ENCODE results near the gene PDLIM7. TPM values are rescaled to one million over a fixed set of nuclear protein-coding genes. Genes with fewer than 3 reads are reported as not detected.

PDLIM7 gene
- total RNA-seq, 2 donors from 2014 or later = 87.5 to 93.9 TPM

- peaks cover 32% of the 10 kb centered on the region for H3K4me1 Mint-ChIP-seq (ENCODE audit: low read depth)
- no peak for DNase-seq
- no peaks in the 10 kb centered on the region for H3K27me3 Mint-ChIP-seq (ENCODE audit: low read depth)
- H3K36me3 Mint-ChIP-seq (ENCODE audit: insufficient read depth in 2 of 2) = peaks cover 3 to 8% of the 10 kb centered on the region in 2 donors
- no peak for ATAC-seq (replicated peaks in 1 of 2)
- no peak overlapping the region for H3K4me3 Mint-ChIP-seq
- H3K27ac Mint-ChIP-seq = no peak overlapping the region
- peaks cover 0 to 2% of the 10 kb centered on the region in 2 donors for H3K9me3 Mint-ChIP-seq
Observed at GRCh38 chr5:177467436-177467835, 30.0 kb downstream of the PDLIM7 start.

- ATAC-seq (replicated peaks in 1 of 2) = no peak
- peaks cover 34% of the 10 kb centered on the region for H3K4me1 Mint-ChIP-seq (ENCODE audit: low read depth)
- no peaks in the 10 kb centered on the region for H3K27me3 Mint-ChIP-seq (ENCODE audit: low read depth)
- no peak for DNase-seq
- H3K4me3 Mint-ChIP-seq = no peak overlapping the region
- peaks cover 0 to 2% of the 10 kb centered on the region in 2 donors for H3K9me3 Mint-ChIP-seq
- H3K36me3 Mint-ChIP-seq (ENCODE audit: insufficient read depth in 2 of 2) = peaks cover 3 to 8% of the 10 kb centered on the region in 2 donors
- H3K27ac Mint-ChIP-seq = no peak overlapping the region
Observed at GRCh38 chr5:177466861-177467260, 30.5 kb downstream of the PDLIM7 start.

- Mint-ChIP-seq H3K36me3 (ENCODE audit: insufficient read depth in 2 of 2) (peaks cover 3 to 10% of the 10 kb centered on the region in 2 donors), H3K4me3 (no peak overlapping the region), H3K9me3 (peaks cover 0 to 2% of the 10 kb centered on the region in 2 donors), H3K27ac (no peak overlapping the region), H3K27me3 (ENCODE audit: low read depth) (no peaks in the 10 kb centered on the region), H3K4me1 (ENCODE audit: low read depth) (peaks cover 25% of the 10 kb centered on the region)
- DNase-seq (no peak), ATAC-seq (replicated peaks in 1 of 2) (no peak)
Observed at GRCh38 chr5:177465044-177465443, 32.4 kb downstream of the PDLIM7 start.

GRCh38 chr5:177462021-177462670 lies 35.3 kb downstream of the PDLIM7 start:
- H3K27ac Mint-ChIP-seq = no peak overlapping the region
- no peak for DNase-seq
- peak overlapping the region; percentile 28 to 60 for H3K4me3 Mint-ChIP-seq
- ATAC-seq (replicated peaks in 1 of 2) = no peak
- H3K4me1 Mint-ChIP-seq (ENCODE audit: low read depth) = peaks cover 23% of the 10 kb centered on the region
- H3K9me3 Mint-ChIP-seq = peaks cover 0 to 2% of the 10 kb centered on the region in 2 donors
- no peaks in the 10 kb centered on the region for H3K27me3 Mint-ChIP-seq (ENCODE audit: low read depth)
- H3K36me3 Mint-ChIP-seq (ENCODE audit: insufficient read depth in 2 of 2) = peaks cover 3 to 10% of the 10 kb centered on the region in 2 donors

- Mint-ChIP-seq H3K36me3 (ENCODE audit: insufficient read depth in 2 of 2) (peaks cover under 1 to 6% of the 10 kb centered on the region in 2 donors), H3K4me1 (ENCODE audit: low read depth) (peaks cover 33% of the 10 kb centered on the region), H3K27ac (no peak overlapping the region), H3K27me3 (ENCODE audit: low read depth) (no peaks in the 10 kb centered on the region), H3K9me3 (no peaks in the 10 kb centered on the region), H3K4me3 (no peak overlapping the region)
- no peak for ATAC-seq (replicated peaks in 1 of 2)
- no peak for DNase-seq
Observed at GRCh38 chr5:177459819-177460628, 37.4 kb downstream of the PDLIM7 start.

- Mint-ChIP-seq H3K27me3 (ENCODE audit: low read depth) (no peaks in the 10 kb centered on the region), H3K4me1 (ENCODE audit: low read depth) (peaks cover 33% of the 10 kb centered on the region), H3K9me3 (no peaks in the 10 kb centered on the region), H3K4me3 (no peak overlapping the region), H3K36me3 (ENCODE audit: insufficient read depth in 2 of 2) (peaks cover 0 to 6% of the 10 kb centered on the region in 2 donors), H3K27ac (no peak overlapping the region)
- ATAC-seq (replicated peaks in 1 of 2) (no peak), DNase-seq (no peak)
Observed at GRCh38 chr5:177459357-177459756, 38.0 kb downstream of the PDLIM7 start.

- Mint-ChIP-seq H3K4me3 (no peak overlapping the region), H3K27ac (no peak overlapping the region), H3K36me3 (ENCODE audit: insufficient read depth in 2 of 2) (peaks cover 0 to 6% of the 10 kb centered on the region in 2 donors), H3K27me3 (ENCODE audit: low read depth) (no peaks in the 10 kb centered on the region), H3K4me1 (ENCODE audit: low read depth) (peaks cover 35% of the 10 kb centered on the region), H3K9me3 (no peaks in the 10 kb centered on the region)
- DNase-seq = no peak
- no peak for ATAC-seq (replicated peaks in 1 of 2)
Observed at GRCh38 chr5:177458912-177459350, 38.5 kb downstream of the PDLIM7 start.

GRCh38 chr5:177457852-177458681 lies 39.3 kb downstream of the PDLIM7 start:
- Mint-ChIP-seq H3K4me3 (no peak overlapping the region), H3K27me3 (ENCODE audit: low read depth) (no peaks in the 10 kb centered on the region), H3K4me1 (ENCODE audit: low read depth) (peaks cover 42% of the 10 kb centered on the region), H3K27ac (no peak overlapping the region), H3K9me3 (no peaks in the 10 kb centered on the region), H3K36me3 (ENCODE audit: insufficient read depth in 2 of 2) (peaks cover 0 to 6% of the 10 kb centered on the region in 2 donors)
- ATAC-seq (replicated peaks in 1 of 2) (no peak), DNase-seq (no peak)

- Mint-ChIP-seq H3K27ac (peak overlapping the region; percentile 42), H3K4me1 (ENCODE audit: low read depth) (peaks cover 39% of the 10 kb centered on the region), H3K27me3 (ENCODE audit: low read depth) (no peaks in the 10 kb centered on the region), H3K36me3 (ENCODE audit: insufficient read depth in 2 of 2) (peaks cover 0 to 6% of the 10 kb centered on the region in 2 donors), H3K9me3 (no peaks in the 10 kb centered on the region), H3K4me3 (peak overlapping the region; percentile 27 to 32)
- DNase-seq (peak; percentile 74 to 79), ATAC-seq (replicated peaks in 1 of 2) (peak; percentile 24 to 34)
Observed at GRCh38 chr5:177456976-177457851, 40.2 kb downstream of the PDLIM7 start.

GRCh38 chr5:177456591-177456964 lies 40.8 kb downstream of the PDLIM7 start:
- Mint-ChIP-seq H3K36me3 (ENCODE audit: insufficient read depth in 2 of 2) (peaks cover 0 to 5% of the 10 kb centered on the region in 2 donors), H3K4me1 (ENCODE audit: low read depth) (peaks cover 36% of the 10 kb centered on the region), H3K27me3 (ENCODE audit: low read depth) (no peaks in the 10 kb centered on the region), H3K4me3 (peak overlapping the region; percentile 80 to 86), H3K27ac (no peak overlapping the region), H3K9me3 (no peaks in the 10 kb centered on the region)
- no peak for DNase-seq
- no peak for ATAC-seq (replicated peaks in 1 of 2)

- Mint-ChIP-seq H3K4me3 (peak overlapping the region; percentile 80 to 86), H3K36me3 (ENCODE audit: insufficient read depth in 2 of 2) (peaks cover 0 to 3% of the 10 kb centered on the region in 2 donors), H3K27me3 (ENCODE audit: low read depth) (no peaks in the 10 kb centered on the region), H3K4me1 (ENCODE audit: low read depth) (peaks cover 34% of the 10 kb centered on the region), H3K27ac (peak overlapping the region; percentile 83), H3K9me3 (no peaks in the 10 kb centered on the region)
- ATAC-seq (replicated peaks in 1 of 2) (peak; percentile 34 to 38), DNase-seq (peak; percentile 90 to 93)
Observed at GRCh38 chr5:177455661-177456590, 41.5 kb downstream of the PDLIM7 start.

Data from activated T-cell treated with anti-CD3 and anti-CD28 coated beads, Interleukin-2, amount 50 U/mL, for 72 hours (primary cell).